Measurements from ENCODE around the gene AFAP1L2. TPM values are rescaled to one million over a fixed set of nuclear protein-coding genes. Genes with fewer than 3 reads are reported as not detected.
A peak's percentile ranks its signal among the peaks of the same experiment; 100 is the strongest.

Gene AFAP1L2
- total RNA-seq, 2 experiments from 2014 or later, result 0.36 to 0.50 TPM

DNA sequence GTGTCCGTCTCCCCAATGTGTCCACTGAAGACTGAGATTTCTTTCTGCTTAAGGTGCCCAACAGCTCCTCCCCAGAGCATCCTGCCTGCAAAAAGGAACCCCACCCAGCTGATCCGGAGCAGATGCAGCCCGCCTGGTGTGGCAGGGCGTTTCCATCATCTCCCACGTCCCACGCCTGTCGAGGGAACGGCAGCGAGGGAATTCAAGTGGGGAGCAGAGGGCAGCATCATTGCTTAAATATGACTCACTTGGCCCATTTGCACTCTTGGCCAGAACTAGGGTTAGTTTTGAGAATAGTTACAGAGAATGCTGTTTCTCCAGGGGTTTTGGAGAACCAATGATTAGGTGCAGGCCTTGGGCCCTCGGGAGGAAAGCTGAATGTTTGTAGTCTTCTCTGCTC lies 144.5 kb downstream of the AFAP1L2 start:
- no peaks in the 10 kb centered on the region for H3K36me3 ChIP-seq (ENCODE audit: insufficient read depth, low read length)
- H3K9me3 ChIP-seq (ENCODE audit: control insufficient read depth in 1 of 2, insufficient read depth in 1 of 2, low read length in 2 of 2), result no peaks in the 10 kb centered on the region
- TF ChIP-seq, protein P1, sequence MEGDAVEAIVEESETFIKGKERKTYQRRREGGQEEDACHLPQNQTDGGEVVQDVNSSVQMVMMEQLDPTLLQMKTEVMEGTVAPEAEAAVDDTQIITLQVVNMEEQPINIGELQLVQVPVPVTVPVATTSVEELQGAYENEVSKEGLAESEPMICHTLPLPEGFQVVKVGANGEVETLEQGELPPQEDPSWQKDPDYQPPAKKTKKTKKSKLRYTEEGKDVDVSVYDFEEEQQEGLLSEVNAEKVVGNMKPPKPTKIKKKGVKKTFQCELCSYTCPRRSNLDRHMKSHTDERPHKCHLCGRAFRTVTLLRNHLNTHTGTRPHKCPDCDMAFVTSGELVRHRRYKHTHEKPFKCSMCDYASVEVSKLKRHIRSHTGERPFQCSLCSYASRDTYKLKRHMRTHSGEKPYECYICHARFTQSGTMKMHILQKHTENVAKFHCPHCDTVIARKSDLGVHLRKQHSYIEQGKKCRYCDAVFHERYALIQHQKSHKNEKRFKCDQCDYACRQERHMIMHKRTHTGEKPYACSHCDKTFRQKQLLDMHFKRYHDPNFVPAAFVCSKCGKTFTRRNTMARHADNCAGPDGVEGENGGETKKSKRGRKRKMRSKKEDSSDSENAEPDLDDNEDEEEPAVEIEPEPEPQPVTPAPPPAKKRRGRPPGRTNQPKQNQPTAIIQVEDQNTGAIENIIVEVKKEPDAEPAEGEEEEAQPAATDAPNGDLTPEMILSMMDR (IDR thresholded peaks at IDR 0.05), result no peak
- H3K36me3 Mint-ChIP-seq (ENCODE audit: low read depth), result no peaks in the 10 kb centered on the region
- no peak overlapping the region for H3K27ac Mint-ChIP-seq
- DNase-seq, result no peak
- H3K27me3 ChIP-seq (ENCODE audit: control insufficient read depth in 1 of 2, insufficient read depth in 2 of 2, low read length in 2 of 2), result no peaks in the 10 kb centered on the region
- no peaks in the 10 kb centered on the region for H3K27me3 Mint-ChIP-seq
- H3K4me3 Mint-ChIP-seq, result no peak overlapping the region
- H3K4me1 ChIP-seq (ENCODE audit: insufficient read depth, low read length), result no peaks in the 10 kb centered on the region
- H3K9me3 Mint-ChIP-seq, result no peaks in the 10 kb centered on the region
- POLR2A ChIA-PET, result no interaction called here
- peaks cover 7% of the 10 kb centered on the region for H3K4me1 Mint-ChIP-seq (ENCODE audit: low read depth)
- no peak overlapping the region for H3K4me3 ChIP-seq (ENCODE audit: low read length)
- ATAC-seq (ENCODE audit: poor library complexity), result no peak
- CTCF ChIA-PET, result no interaction called here
- intact Hi-C loops (cut with DNase I, micrococcal nuclease), result no loop called here
- no peak overlapping the region for H3K27ac ChIP-seq (ENCODE audit: low read depth in 1 of 2, low read length in 2 of 2)

DNA sequence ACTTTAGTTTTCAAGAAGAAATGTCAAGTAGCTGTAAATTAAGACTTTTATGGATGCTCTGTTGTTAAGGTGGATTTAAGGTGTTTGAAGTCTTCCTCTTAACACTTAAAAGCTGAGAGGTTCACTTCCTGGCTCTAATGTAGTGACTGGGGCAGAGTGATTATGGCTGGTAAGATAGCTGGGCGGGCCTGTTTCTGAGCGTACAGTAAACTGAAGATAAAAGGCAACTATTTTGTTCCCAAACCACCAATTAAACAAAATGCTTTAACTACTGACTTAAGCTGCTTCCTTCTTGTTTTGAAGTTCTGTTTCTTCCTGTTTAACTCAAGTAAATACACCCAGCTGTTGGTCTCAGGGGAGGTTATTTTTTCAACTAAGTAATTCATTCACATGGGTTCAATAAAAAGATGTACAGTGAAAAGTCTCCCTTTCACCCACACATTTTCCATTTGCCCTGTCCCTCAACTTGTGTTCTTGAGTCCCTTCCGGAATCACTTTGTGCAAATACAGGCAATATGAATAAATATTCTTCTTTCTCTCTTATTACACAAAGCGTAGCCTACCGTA lies 145.9 kb downstream of the AFAP1L2 start:
- CTCF ChIA-PET, result no interaction called here
- intact Hi-C loops (cut with DNase I, micrococcal nuclease), result no loop called here
- DNase-seq (peak in 1 of 14 experiments; percentile 5), ATAC-seq (ENCODE audit: poor library complexity) (peak; percentile 49)
- H3K36me3 Mint-ChIP-seq (ENCODE audit: low read depth), result no peaks in the 10 kb centered on the region
- Histone ChIP-seq H3K36me3 (ENCODE audit: insufficient read depth, low read length) (no peaks in the 10 kb centered on the region), H3K9me3 (ENCODE audit: control insufficient read depth in 1 of 2, insufficient read depth in 1 of 2, low read length in 2 of 2) (no peaks in the 10 kb centered on the region), H3K27ac (ENCODE audit: low read depth in 1 of 2, low read length in 2 of 2) (no peak overlapping the region), H3K4me3 (ENCODE audit: low read length) (no peak overlapping the region), H3K27me3 (ENCODE audit: control insufficient read depth in 1 of 2, insufficient read depth in 2 of 2, low read length in 2 of 2) (no peaks in the 10 kb centered on the region), H3K4me1 (ENCODE audit: insufficient read depth, low read length) (no peaks in the 10 kb centered on the region)
- POLR2A ChIA-PET, result interaction anchor here (1.1 kb wide), 1 partner anchor 84 kb away, joined by 7 read pairs; the partner anchor contains the start of gene CCDC186
- H3K27me3 Mint-ChIP-seq, result no peaks in the 10 kb centered on the region
- no peaks in the 10 kb centered on the region for H3K9me3 Mint-ChIP-seq
- TF ChIP-seq, protein P1 (IDR thresholded peaks at IDR 0.05), result no peak
- H3K4me3 Mint-ChIP-seq, result no peak overlapping the region
- H3K27ac Mint-ChIP-seq, result no peak overlapping the region
- peaks cover 7% of the 10 kb centered on the region for H3K4me1 Mint-ChIP-seq (ENCODE audit: low read depth)

DNA sequence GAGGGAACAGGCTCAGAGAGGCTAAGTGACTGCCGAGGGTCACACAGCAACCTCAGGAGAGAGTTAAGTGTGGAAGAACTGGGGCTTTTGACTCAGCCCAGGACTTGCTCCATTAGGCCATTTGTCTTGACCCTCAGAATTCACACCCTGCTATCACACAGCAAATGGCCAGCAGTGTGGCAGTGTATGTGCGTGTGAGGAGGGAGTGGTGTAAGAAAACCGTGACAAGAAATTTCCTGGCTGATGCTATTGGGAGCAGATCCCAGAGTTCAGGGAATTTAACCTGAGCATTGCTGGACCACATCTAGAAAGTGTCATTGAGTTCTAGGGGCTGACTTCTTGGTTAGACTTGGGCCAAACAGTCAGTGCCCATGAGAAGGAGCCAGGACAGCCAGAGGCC lies 146.8 kb downstream of the AFAP1L2 start:
- ChIA-PET CTCF (no interaction called here), POLR2A (interaction anchor here (1.1 kb wide), 1 partner anchor 83 kb away, joined by 7 read pairs; the partner anchor contains the start of gene CCDC186)
- Mint-ChIP-seq H3K27ac (no peak overlapping the region), H3K4me1 (ENCODE audit: low read depth) (peaks cover 7% of the 10 kb centered on the region), H3K4me3 (no peak overlapping the region), H3K36me3 (ENCODE audit: low read depth) (no peaks in the 10 kb centered on the region), H3K9me3 (no peaks in the 10 kb centered on the region), H3K27me3 (no peaks in the 10 kb centered on the region)
- ATAC-seq (ENCODE audit: poor library complexity) (no peak), DNase-seq (no peak)
- intact Hi-C loops (cut with DNase I, micrococcal nuclease), result no loop called here
- Histone ChIP-seq H3K4me1 (ENCODE audit: insufficient read depth, low read length) (no peaks in the 10 kb centered on the region), H3K4me3 (ENCODE audit: low read length) (no peak overlapping the region), H3K27ac (ENCODE audit: low read depth in 1 of 2, low read length in 2 of 2) (no peak overlapping the region), H3K9me3 (ENCODE audit: control insufficient read depth in 1 of 2, insufficient read depth in 1 of 2, low read length in 2 of 2) (no peaks in the 10 kb centered on the region), H3K36me3 (ENCODE audit: insufficient read depth, low read length) (no peaks in the 10 kb centered on the region), H3K27me3 (ENCODE audit: control insufficient read depth in 1 of 2, insufficient read depth in 2 of 2, low read length in 2 of 2) (no peaks in the 10 kb centered on the region)
- TF ChIP-seq, protein P1 (IDR thresholded peaks at IDR 0.05), result no peak
